Left ventricle myocardium superior (tissue), 1 donor: ENCODE results near the gene PCSK7. TPM values are rescaled to one million over a fixed set of nuclear protein-coding genes. Genes with fewer than 3 reads are reported as not detected.
A peak's percentile ranks its signal among the peaks of the same experiment; 100 is the strongest.

ENCODE experiments used
- ATAC-seq: fragments of 200-7000 bp; cut with Tn5 transposase; one replicate; pipeline ENCODE4 v1.9.1; 2020; ENCODE audit warnings: mild to moderate bottlenecking, moderate library complexity
- DNase-seq: peaks from one replicate; pipeline ENCODE4 v3.0.0-alpha.2; 2020
- intact Hi-C: fragments of 100-400 bp; cut with micrococcal nuclease; formaldehyde crosslinking; loops from one replicate; pipeline ENCODE4 v1.11.0; 2022
- total RNA-seq: library from RNA; stranded (reverse); fragmentation: NEBNext Ultra II Directional; extraction: Animal tissue kit (Norgen Biotek cat#: 25700); gene quantifications from one replicate; pipeline ENCODE4 v1.2.1, GENCODE V29; 2021
- donor health status: DM: no; HTN: yes; CAD: no; lungs with severe emphysema.

Gene PCSK7
- total RNA-seq, 1 donor from 2014 or later: 21.7 TPM

DNA sequence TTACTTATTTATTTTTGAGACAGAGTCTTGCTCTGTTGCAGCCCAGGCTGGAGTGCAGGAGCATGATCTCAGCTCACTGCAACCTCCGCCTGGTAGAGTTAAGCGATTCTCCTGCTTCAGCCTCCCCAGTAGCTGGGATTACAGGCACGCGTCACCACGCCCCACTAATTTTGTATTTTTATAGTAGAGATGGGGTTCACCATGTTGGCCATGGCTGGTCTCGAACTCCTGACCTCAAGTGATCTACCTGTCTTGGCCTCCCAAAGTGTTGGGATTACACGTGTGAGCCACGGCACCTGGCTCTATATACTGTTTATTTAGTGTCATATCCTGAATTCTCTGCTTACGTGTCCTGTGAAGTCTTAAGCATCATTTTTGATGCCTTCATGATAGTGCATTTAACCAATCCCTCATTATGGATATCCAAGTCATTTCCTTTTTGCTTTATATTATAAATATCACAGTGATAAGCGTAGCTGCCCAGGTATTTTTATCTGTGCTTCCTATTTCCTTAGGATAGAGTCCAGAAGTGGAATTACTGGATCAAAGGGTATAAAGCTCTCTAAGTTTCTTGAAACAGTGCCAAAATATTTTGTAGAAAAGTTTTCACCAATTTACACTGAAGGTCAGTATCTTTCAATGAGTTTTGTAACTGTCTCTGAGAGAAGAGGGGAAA, 54.2 kb downstream of the PCSK7 start:
- DNase-seq (no peak), ATAC-seq (no peak)
- intact Hi-C loops: no loop called here

DNA sequence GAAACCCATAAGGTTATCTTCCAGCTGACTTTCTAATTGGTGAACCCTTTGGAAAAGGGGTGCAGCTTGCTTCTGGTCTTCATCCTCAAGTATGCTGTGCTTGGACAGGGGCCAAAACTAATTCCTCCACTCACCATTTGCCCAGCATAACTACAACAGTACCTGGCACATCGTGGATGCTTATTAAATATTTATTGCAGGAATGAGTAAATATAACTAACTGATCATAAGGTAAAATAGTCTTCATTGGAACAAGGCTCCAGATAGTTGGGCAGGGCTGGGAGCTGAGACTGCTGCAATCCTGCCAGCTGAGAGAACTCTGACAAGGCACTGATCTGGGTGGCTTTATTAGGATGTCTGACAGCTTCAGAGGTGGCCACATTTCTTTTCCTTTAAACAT, 55.7 kb downstream of the PCSK7 start:
- no peak for DNase-seq
- no peak for ATAC-seq
- intact Hi-C loops: no loop called here

DNA sequence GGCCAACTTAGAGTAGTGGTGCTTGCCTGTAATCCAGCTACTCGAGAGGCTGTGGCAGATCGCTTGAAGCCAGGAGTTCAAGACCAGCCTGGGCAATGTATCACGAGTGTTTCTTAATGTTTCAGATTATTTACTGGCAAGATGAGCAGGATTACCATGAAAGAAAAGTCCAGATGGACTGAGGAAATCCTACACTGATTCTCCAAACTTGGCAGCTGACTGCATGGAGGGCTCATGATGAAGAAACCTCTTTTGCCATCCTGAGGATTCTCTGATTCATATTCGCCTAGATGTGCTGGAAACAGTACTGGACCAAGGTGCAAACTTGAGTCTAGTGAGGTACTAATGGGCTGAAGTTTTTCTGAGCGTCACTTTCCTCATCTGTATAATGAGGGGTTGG, 56.1 kb downstream of the PCSK7 start:
- ATAC-seq (no peak), DNase-seq (no peak)
- intact Hi-C loops: no loop called here

DNA sequence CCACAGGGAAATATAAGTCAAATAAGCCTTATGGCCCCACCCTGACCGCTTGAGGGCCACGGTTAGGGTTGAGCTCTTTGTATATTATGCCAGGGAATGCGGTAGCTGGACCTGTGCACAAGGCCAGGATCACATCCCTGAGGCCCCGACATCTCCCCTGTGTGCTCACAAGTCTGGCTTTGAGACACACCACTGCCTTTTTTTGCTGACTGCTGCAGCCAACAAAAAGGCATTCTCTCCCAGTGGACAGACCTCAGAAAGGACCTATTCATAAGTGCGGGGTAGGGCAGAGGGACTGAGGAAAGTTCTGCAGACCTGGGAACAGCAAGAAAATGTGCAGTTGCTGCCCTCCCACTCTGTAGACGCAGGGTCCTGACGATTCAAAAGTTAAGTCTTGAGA, 56.8 kb downstream of the PCSK7 start:
- ATAC-seq (no peak), DNase-seq (no peak)
- intact Hi-C loops: no loop called here

DNA sequence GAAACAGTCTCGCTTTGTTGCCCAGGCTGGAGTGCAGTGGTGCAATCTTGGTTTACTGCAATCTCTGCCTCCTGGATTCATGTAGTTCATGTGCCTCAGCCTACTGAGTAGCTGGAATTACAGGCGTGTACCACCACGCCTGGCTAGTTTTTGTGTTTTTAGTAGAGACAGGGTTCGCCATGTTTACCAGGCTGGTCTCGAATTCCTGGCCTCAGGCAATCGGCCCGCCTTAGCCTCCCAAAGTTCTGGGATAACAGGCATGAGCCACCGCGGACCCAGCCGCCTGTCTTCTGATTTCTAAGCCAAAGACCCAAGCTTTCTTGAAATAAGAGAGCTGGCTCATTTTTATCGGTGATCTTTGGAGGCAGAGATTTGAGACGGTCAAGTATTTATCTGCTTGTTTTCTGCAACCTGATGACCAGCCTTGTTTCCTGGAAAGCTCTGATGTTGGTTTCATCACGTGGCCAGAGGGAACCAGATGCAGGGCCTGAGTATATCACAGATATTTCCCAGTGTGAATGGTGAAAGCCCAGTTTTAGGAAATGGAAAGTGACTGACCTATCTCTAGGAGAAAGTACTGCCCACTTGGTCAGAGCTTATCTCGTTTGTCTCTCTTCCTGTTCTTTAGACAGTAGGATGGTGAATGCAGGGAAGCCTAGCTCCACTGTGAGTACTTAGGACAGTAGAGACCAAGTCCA, 59.0 kb downstream of the PCSK7 start:
- intact Hi-C loops: no loop called here
- ATAC-seq: peak; percentile 40
- DNase-seq: no peak

DNA sequence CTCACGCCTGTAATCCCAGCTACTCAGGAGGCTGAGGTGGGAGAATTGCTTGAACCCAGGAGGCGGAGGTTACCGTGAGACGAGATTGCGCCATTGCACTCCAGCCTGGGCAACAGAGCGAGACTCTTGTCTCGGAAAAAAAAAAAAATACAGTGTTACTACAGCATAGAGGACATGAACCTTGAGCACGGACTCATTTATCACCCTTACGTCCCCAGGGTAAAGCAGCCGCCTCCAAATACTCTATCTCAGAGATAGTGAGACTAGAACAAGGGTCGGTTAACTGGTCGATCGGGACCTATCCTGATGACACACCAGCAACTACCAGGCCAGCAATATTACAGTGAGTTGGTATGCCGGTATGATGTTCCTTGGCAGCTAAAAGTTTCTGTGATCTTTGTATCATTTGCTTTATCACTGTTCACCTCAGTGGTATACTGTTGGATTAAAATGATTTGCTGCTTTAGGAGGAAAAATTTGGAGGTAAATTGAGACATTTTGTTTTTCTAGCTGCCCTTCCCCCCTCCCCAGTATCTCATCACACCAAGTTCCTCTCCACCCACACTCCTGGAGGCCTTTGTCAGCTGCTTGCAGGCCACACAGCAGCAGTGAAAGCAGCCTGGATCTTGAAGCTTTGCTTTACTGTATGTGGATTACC, 60.3 kb downstream of the PCSK7 start:
- intact Hi-C loops: no loop called here
- ATAC-seq (peak; percentile 47), DNase-seq (no peak)

DNA sequence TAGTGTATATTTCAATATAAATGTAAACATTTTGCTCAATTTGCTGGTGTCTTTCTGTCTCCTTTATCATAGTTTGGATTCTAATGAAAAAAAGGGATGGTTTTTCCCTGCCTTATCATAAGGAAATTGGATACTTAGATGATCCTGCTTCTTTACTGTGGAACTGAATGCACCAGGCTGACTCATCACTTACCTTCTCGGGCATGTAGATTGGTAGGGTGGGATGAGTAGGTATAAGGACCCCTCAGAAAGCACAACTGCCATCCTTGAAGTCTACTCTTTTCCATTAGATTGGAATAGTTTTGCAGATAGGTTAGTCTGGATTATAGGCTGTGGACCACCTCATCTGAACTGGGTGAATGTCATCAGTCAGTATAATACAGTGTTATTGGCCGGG, 60.9 kb downstream of the PCSK7 start:
- no peak for ATAC-seq
- intact Hi-C loops: no loop called here
- DNase-seq: no peak

DNA sequence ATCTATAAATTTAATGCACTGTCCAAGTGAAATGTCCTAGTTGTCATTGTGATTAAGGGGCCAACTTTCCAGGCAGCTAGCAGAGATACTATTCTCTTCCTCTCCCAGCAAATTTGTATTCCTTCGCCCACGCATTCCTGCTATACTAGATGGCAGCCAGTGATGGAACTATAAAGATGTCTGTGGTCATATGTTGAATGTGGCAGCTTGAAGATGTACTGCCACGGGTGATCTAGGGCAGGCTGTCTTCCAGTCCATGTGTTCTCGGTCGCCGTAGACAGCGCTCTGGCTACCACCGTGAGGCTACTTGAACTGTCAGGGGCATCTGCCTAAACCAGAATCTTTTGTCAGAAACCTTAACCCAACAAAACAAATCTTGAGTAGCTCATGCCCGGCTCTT, 61.7 kb downstream of the PCSK7 start:
- intact Hi-C loops: no loop called here
- DNase-seq (no peak), ATAC-seq (no peak)

DNA sequence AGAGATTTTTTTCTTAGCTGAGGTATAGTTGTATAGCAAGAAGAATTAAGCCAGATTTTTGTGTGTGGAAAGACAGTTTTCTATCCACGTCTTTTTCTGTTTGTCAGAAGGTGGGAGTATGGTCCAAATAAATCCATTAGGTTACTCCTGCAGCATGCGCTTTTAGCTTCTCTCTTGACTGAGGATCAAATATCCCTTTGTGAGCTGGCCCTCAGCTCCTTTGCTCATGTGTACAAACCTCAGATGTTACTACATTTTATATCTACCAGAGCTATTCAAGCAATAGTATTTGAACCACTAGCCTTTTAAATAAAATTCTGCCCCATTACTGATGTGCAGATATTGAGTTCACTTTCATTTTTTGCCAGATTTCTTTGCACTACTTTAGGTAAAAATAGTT, 62.1 kb downstream of the PCSK7 start:
- DNase-seq (no peak), ATAC-seq (no peak)
- intact Hi-C loops: no loop called here

DNA sequence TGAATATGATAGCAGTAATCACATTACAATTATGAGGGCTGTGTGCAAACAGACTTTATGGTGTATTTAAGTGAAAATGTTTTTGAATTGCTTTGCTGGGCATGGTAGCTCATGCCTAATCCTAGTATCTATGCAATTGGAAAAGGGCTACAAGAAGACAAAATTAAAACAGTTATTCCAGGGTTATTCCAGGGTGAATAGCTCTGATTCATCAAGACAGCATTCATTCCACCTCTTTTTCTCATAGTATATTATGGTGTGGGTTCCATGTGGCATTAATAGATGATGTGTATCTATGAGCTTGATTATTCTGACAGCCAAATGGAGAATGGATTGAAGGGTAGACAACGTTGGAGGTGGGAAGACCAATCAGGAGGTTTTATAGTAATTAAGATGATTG, 65.4 kb downstream of the PCSK7 start:
- intact Hi-C loops: no loop called here
- no peak for ATAC-seq
- DNase-seq: no peak

DNA sequence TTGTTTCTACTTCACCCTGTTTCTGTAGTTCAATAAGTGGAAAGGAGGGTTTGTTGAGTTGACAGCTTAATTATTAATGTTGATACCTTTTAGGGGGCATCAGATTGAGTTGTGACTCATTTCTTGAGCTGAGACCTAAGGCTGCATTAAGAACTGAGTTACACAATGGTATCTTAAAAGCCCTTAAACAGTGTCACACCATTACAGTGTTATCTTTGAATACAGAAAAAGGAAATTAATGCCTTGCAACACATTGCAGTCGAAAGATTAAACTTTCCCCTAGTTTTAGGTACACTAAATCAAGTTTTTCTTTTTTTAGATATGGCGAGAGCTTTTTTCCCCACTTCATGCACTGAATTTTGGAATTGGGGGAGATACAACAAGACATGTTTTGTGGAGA, 71.0 kb downstream of the PCSK7 start:
- ATAC-seq (no peak), DNase-seq (no peak)
- intact Hi-C loops: no loop called here

DNA sequence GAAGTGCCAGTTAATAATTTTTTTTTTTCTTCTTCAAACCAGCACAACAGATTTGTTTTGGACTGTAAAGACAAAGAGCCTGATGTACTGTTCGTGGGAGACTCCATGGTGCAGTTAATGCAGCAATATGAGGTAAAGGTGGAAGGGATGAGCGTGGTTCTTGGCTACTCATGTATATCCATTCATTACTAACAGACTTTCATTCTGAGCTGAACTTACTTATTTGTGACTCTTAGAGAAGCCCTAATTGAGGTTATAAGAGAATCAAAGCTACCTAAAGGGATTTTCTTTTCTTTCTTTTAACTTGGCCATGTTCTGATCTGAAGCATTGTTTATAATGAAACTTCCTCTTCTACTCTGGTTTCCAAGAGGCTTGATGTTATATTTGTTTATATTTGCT, 72.0 kb downstream of the PCSK7 start:
- intact Hi-C loops: no loop called here
- ATAC-seq (no peak), DNase-seq (no peak)

DNA sequence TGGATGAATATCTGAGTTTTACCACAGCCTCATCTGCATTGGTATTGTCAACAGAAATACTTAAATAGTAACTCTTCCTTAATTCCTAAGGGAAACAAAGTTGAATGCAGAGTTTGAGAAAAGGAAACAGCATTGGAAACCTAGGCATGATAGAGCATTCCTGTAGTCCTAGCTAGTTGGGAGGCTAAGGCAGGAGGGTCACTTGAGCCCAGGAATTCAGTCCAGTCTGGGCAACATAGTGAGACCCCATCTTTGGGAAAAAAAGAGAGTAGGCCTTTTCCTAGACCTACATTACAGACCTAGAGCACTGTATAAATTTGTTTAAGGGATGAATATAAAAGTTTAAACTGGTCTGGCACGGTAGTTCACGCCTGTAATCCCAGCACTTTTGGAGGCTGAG, 74.4 kb downstream of the PCSK7 start:
- DNase-seq (no peak), ATAC-seq (no peak)
- intact Hi-C loops: no loop called here

DNA sequence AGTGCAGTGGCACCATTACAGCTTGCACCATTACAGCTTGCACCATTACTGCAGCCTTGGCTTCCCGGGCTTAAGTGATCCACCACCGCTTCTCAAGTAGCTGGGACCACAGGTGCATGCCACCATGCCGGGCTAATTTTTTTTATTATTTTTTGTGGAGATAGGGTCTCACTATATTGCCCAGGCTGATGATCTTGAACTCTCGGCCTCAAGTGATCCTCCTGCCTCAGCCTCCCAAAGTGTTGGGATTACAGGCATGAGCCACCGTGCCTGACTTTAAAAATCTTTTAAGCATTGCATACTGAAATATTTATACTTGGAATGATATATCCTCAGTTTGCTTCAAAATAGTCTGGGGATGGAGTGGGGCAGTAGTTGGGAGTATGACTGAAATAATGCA, 77.4 kb downstream of the PCSK7 start:
- no peak for DNase-seq
- intact Hi-C loops: no loop called here

More for the DNA sequence above, 77.4 kb downstream of the PCSK7 start:
- no peak for ATAC-seq

Other genes with a start within 250 kb of the PCSK7 start
- gene SIK3, start 133.6 kb downstream of the PCSK7 start, total RNA-seq: 31.9 TPM
- 51.4 TPM for gene PAFAH1B2, start 87.8 kb downstream of the PCSK7 start, total RNA-seq
- 20.4 TPM for gene SIDT2, start 53.3 kb downstream of the PCSK7 start, total RNA-seq
- 69.5 TPM for gene TAGLN, start 32.7 kb downstream of the PCSK7 start, total RNA-seq
- gene RNF214, start 598 bp upstream of the PCSK7 start, total RNA-seq: 25.2 TPM
- 8.5 TPM for gene BACE1-AS, start 59.3 kb upstream of the PCSK7 start, total RNA-seq
- gene BACE1, start 84.2 kb upstream of the PCSK7 start, total RNA-seq: 14.9 TPM
- gene CEP164, start 95.8 kb upstream of the PCSK7 start, total RNA-seq: 4.9 TPM